ENCODE results near the gene ZNF665. TPM values are rescaled to one million over a fixed set of nuclear protein-coding genes. Genes with fewer than 3 reads are reported as not detected.
A peak's percentile ranks its signal among the peaks of the same experiment; 100 is the strongest.

Gene ZNF665
- total RNA-seq, 1 donor, result 2.4 TPM

- DNase-seq (ENCODE audit: low read depth), result no peak
- H3K4me3 ChIP-seq (ENCODE audit: low read depth, low read length), result no peak overlapping the region
- TF ChIP-seq CTCF (IDR thresholded peaks at IDR 0.05; ENCODE audit: insufficient read depth, low read length), result no peak
Measured at GRCh38 chr19:53182202-53182601, 11.0 kb downstream of the ZNF665 start.

GRCh38 chr19:53177986-53178385 is 15.2 kb downstream of the ZNF665 start:
- TF ChIP-seq CTCF (IDR thresholded peaks at IDR 0.05; ENCODE audit: insufficient read depth, low read length), result no peak
- no peak overlapping the region for H3K4me3 ChIP-seq (ENCODE audit: low read depth, low read length)
- DNase-seq (ENCODE audit: low read depth), result no peak

- no peak for TF ChIP-seq CTCF (IDR thresholded peaks at IDR 0.05; ENCODE audit: insufficient read depth, low read length)
- no peak overlapping the region for H3K4me3 ChIP-seq (ENCODE audit: low read depth, low read length)
- DNase-seq (ENCODE audit: low read depth), result peak; percentile 8
Measured at GRCh38 chr19:53172889-53173288, 20.3 kb downstream of the ZNF665 start.

- no peak for DNase-seq (ENCODE audit: low read depth)
- H3K4me3 ChIP-seq (ENCODE audit: low read depth, low read length), result no peak overlapping the region
- TF ChIP-seq CTCF (IDR thresholded peaks at IDR 0.05; ENCODE audit: insufficient read depth, low read length), result no peak
Measured at GRCh38 chr19:53165691-53166091, 27.5 kb downstream of the ZNF665 start.

- DNase-seq (ENCODE audit: low read depth), result no peak
- no peak for TF ChIP-seq CTCF (IDR thresholded peaks at IDR 0.05; ENCODE audit: insufficient read depth, low read length)
- H3K4me3 ChIP-seq (ENCODE audit: low read depth, low read length), result no peak overlapping the region
Measured at GRCh38 chr19:53161123-53161522, 32.0 kb downstream of the ZNF665 start.

- no peak overlapping the region for H3K4me3 ChIP-seq (ENCODE audit: low read depth, low read length)
- DNase-seq (ENCODE audit: low read depth), result no peak
Measured at GRCh38 chr19:53160350-53160749, 32.8 kb downstream of the ZNF665 start.

More at GRCh38 chr19:53160350-53160749, 32.8 kb downstream of the ZNF665 start:
- no peak for TF ChIP-seq CTCF (IDR thresholded peaks at IDR 0.05; ENCODE audit: insufficient read depth, low read length)
